ENCODE measurements around the gene RTL5.

The RTL5 gene

GRCh38 chrX:72142094-72142793, 10.5 kb upstream of the RTL5 start:
- Histone ChIP-seq H4K8ac (ENCODE audit: low read depth, low read length) (no peak overlapping the region), H4K91ac (ENCODE audit: low read depth, low read length) (no peak overlapping the region), H3K4me2 (ENCODE audit: low read length) (no peak overlapping the region), H2AK5ac (ENCODE audit: low read length) (no peak overlapping the region), H4K12ac (ENCODE audit: low read depth, low read length) (no peak overlapping the region), H3K36me3 (ENCODE audit: control insufficient read depth in 1 of 2, insufficient read depth in 2 of 2, low read length in 2 of 2) (peaks cover 27 to 38% of the 10 kb centered on the region in 2 experiments), H3K4me3 (ENCODE audit: low read depth, low read length) (no peak overlapping the region), H2BK12ac (ENCODE audit: low read length) (no peak overlapping the region), H2AFZ (ENCODE audit: insufficient read depth, low read length, poor library complexity) (no peak overlapping the region), H3K4me1 (ENCODE audit: control insufficient read depth in 1 of 2, insufficient read depth in 2 of 2, low read length in 2 of 2) (no peaks in the 10 kb centered on the region), H3K18ac (ENCODE audit: low read length) (no peak overlapping the region), H3K27me3 (ENCODE audit: insufficient read depth, low read length) (no peaks in the 10 kb centered on the region), H3K9me3 (ENCODE audit: insufficient read depth, low read depth, low read length) (peaks cover 2% of the 10 kb centered on the region), H3K23ac (ENCODE audit: low read length) (no peak overlapping the region), H2BK120ac (ENCODE audit: insufficient read depth, low read length, poor library complexity) (no peak overlapping the region), H3K27ac (ENCODE audit: low read depth, low read length) (no peak overlapping the region), H3K79me1 (ENCODE audit: low read length) (no peaks in the 10 kb centered on the region), H3K14ac (ENCODE audit: low read length) (no peak overlapping the region), H3K9ac (ENCODE audit: low read length) (no peak overlapping the region), H3K79me2 (ENCODE audit: control insufficient read depth, insufficient read depth, low read length, poor library complexity) (no peaks in the 10 kb centered on the region), H2BK5ac (ENCODE audit: low read depth, low read length, poor library complexity) (no peak overlapping the region), H3K4ac (ENCODE audit: low read depth, low read length) (no peak overlapping the region)
- WGBS (ENCODE audit: extremely low coverage, insufficient coverage, insufficient read length) = no CpG with 5 or more reads among the region's 8 CpGs
- no peak for DNase-seq

GRCh38 chrX:72141372-72142004, 9.8 kb upstream of the RTL5 start:
- Histone ChIP-seq H3K18ac (ENCODE audit: low read length) (no peak overlapping the region), H3K79me1 (ENCODE audit: low read length) (no peaks in the 10 kb centered on the region), H2AK5ac (ENCODE audit: low read length) (no peak overlapping the region), H2AFZ (ENCODE audit: insufficient read depth, low read length, poor library complexity) (no peak overlapping the region), H3K14ac (ENCODE audit: low read length) (no peak overlapping the region), H4K91ac (ENCODE audit: low read depth, low read length) (no peak overlapping the region), H3K79me2 (ENCODE audit: control insufficient read depth, insufficient read depth, low read length, poor library complexity) (no peaks in the 10 kb centered on the region), H3K9me3 (ENCODE audit: insufficient read depth, low read depth, low read length) (peaks cover 2% of the 10 kb centered on the region), H3K4ac (ENCODE audit: low read depth, low read length) (no peak overlapping the region), H2BK5ac (ENCODE audit: low read depth, low read length, poor library complexity) (no peak overlapping the region), H3K4me2 (ENCODE audit: low read length) (no peak overlapping the region), H3K4me3 (ENCODE audit: low read depth, low read length) (no peak overlapping the region), H3K36me3 (ENCODE audit: control insufficient read depth in 1 of 2, insufficient read depth in 2 of 2, low read length in 2 of 2) (peaks cover 27 to 41% of the 10 kb centered on the region in 2 experiments), H2BK120ac (ENCODE audit: insufficient read depth, low read length, poor library complexity) (no peak overlapping the region), H3K4me1 (ENCODE audit: control insufficient read depth in 1 of 2, insufficient read depth in 2 of 2, low read length in 2 of 2) (no peaks in the 10 kb centered on the region), H3K27me3 (ENCODE audit: insufficient read depth, low read length) (no peaks in the 10 kb centered on the region), H3K27ac (ENCODE audit: low read depth, low read length) (no peak overlapping the region), H4K12ac (ENCODE audit: low read depth, low read length) (no peak overlapping the region), H4K8ac (ENCODE audit: low read depth, low read length) (no peak overlapping the region), H2BK12ac (ENCODE audit: low read length) (no peak overlapping the region), H3K23ac (ENCODE audit: low read length) (no peak overlapping the region), H3K9ac (ENCODE audit: low read length) (no peak overlapping the region)
- no peak for DNase-seq
- no CpG with 5 or more reads among the region's 4 CpGs for WGBS (ENCODE audit: extremely low coverage, insufficient coverage, insufficient read length)

GRCh38 chrX:72139538-72139937, 7.8 kb upstream of the RTL5 start:
- H2AK5ac ChIP-seq (ENCODE audit: low read length) = no peak overlapping the region
- H3K36me3 ChIP-seq (ENCODE audit: control insufficient read depth in 1 of 2, insufficient read depth in 2 of 2, low read length in 2 of 2) = peaks cover 30 to 43% of the 10 kb centered on the region in 2 experiments
- H3K9ac ChIP-seq (ENCODE audit: low read length) = no peak overlapping the region
- no peak overlapping the region for H3K23ac ChIP-seq (ENCODE audit: low read length)
- H4K91ac ChIP-seq (ENCODE audit: low read depth, low read length) = no peak overlapping the region
- no peak overlapping the region for H3K4me3 ChIP-seq (ENCODE audit: low read depth, low read length)
- H3K14ac ChIP-seq (ENCODE audit: low read length) = no peak overlapping the region
- H2AFZ ChIP-seq (ENCODE audit: insufficient read depth, low read length, poor library complexity) = no peak overlapping the region
- DNase-seq = no peak
- H3K9me3 ChIP-seq (ENCODE audit: insufficient read depth, low read depth, low read length) = peaks cover 2% of the 10 kb centered on the region
- H2BK120ac ChIP-seq (ENCODE audit: insufficient read depth, low read length, poor library complexity) = no peak overlapping the region
- H4K12ac ChIP-seq (ENCODE audit: low read depth, low read length) = no peak overlapping the region
- H3K4ac ChIP-seq (ENCODE audit: low read depth, low read length) = no peak overlapping the region
- H3K4me2 ChIP-seq (ENCODE audit: low read length) = no peak overlapping the region
- no peak overlapping the region for H2BK5ac ChIP-seq (ENCODE audit: low read depth, low read length, poor library complexity)
- no peaks in the 10 kb centered on the region for H3K4me1 ChIP-seq (ENCODE audit: control insufficient read depth in 1 of 2, insufficient read depth in 2 of 2, low read length in 2 of 2)
- no CpG with 5 or more reads among the region's 8 CpGs for WGBS (ENCODE audit: extremely low coverage, insufficient coverage, insufficient read length)
- H3K27ac ChIP-seq (ENCODE audit: low read depth, low read length) = no peak overlapping the region
- H4K8ac ChIP-seq (ENCODE audit: low read depth, low read length) = no peak overlapping the region
- no peaks in the 10 kb centered on the region for H3K79me1 ChIP-seq (ENCODE audit: low read length)
- H2BK12ac ChIP-seq (ENCODE audit: low read length) = no peak overlapping the region
- no peak overlapping the region for H3K18ac ChIP-seq (ENCODE audit: low read length)
- no peaks in the 10 kb centered on the region for H3K79me2 ChIP-seq (ENCODE audit: control insufficient read depth, insufficient read depth, low read length, poor library complexity)
- no peaks in the 10 kb centered on the region for H3K27me3 ChIP-seq (ENCODE audit: insufficient read depth, low read length)

- Histone ChIP-seq H3K36me3 (ENCODE audit: control insufficient read depth in 1 of 2, insufficient read depth in 2 of 2, low read length in 2 of 2) (peaks cover 29 to 41% of the 10 kb centered on the region in 2 experiments), H2BK5ac (ENCODE audit: low read depth, low read length, poor library complexity) (no peak overlapping the region), H2BK120ac (ENCODE audit: insufficient read depth, low read length, poor library complexity) (no peak overlapping the region), H3K79me1 (ENCODE audit: low read length) (no peaks in the 10 kb centered on the region), H3K18ac (ENCODE audit: low read length) (no peak overlapping the region), H2AK5ac (ENCODE audit: low read length) (no peak overlapping the region), H3K27ac (ENCODE audit: low read depth, low read length) (no peak overlapping the region), H3K14ac (ENCODE audit: low read length) (no peak overlapping the region), H2BK12ac (ENCODE audit: low read length) (no peak overlapping the region), H2AFZ (ENCODE audit: insufficient read depth, low read length, poor library complexity) (no peak overlapping the region), H3K27me3 (ENCODE audit: insufficient read depth, low read length) (no peaks in the 10 kb centered on the region), H3K4ac (ENCODE audit: low read depth, low read length) (no peak overlapping the region), H4K8ac (ENCODE audit: low read depth, low read length) (no peak overlapping the region), H3K4me3 (ENCODE audit: low read depth, low read length) (no peak overlapping the region), H3K4me2 (ENCODE audit: low read length) (no peak overlapping the region), H3K79me2 (ENCODE audit: control insufficient read depth, insufficient read depth, low read length, poor library complexity) (no peaks in the 10 kb centered on the region), H3K9me3 (ENCODE audit: insufficient read depth, low read depth, low read length) (peaks cover 2% of the 10 kb centered on the region), H3K4me1 (ENCODE audit: control insufficient read depth in 1 of 2, insufficient read depth in 2 of 2, low read length in 2 of 2) (no peaks in the 10 kb centered on the region), H4K91ac (ENCODE audit: low read depth, low read length) (no peak overlapping the region), H4K12ac (ENCODE audit: low read depth, low read length) (no peak overlapping the region), H3K9ac (ENCODE audit: low read length) (no peak overlapping the region), H3K23ac (ENCODE audit: low read length) (no peak overlapping the region)
- DNase-seq = no peak
- WGBS (ENCODE audit: extremely low coverage, insufficient coverage, insufficient read length) = no CpG with 5 or more reads among the region's 9 CpGs
These were observed 6.3 kb upstream of the RTL5 start for GRCh38 chrX:72137846-72138495.

All from trophoblast cell (in vitro differentiated cells and primary cell).